NT2/D1 (cell line): ENCODE results near the gene SORBS1.

ENCODE experiments used
- DNase-seq: peaks from one replicate; pipeline ENCODE4 v3.0.0-alpha.2; 2011; ENCODE audit warnings: low read depth, low spot score
- H3K27me3 ChIP-seq: 2 replicates; pipeline ENCODE4 v1.6.0; 2011; ENCODE audit warnings: mild to moderate bottlenecking; ENCODE audit not compliant: insufficient read length, insufficient read depth
- H3K36me3 ChIP-seq: 2 replicates; pipeline ENCODE4 v1.6.1; 2011; ENCODE audit warnings: mild to moderate bottlenecking, low read length, mixed read lengths; ENCODE audit not compliant: insufficient read depth, insufficient read length
- H3K4me1 ChIP-seq: 2 replicates; pipeline ENCODE4 v1.5.1; 2011; ENCODE audit not compliant: insufficient read depth, insufficient read length
- H3K4me3 ChIP-seq: 2 replicates; pipeline ENCODE4 v1.5.1; 2011; ENCODE audit warnings: low read depth; ENCODE audit not compliant: insufficient read length
- H3K9ac ChIP-seq: 2 replicates; pipeline ENCODE4 v1.6.0; 2011; ENCODE audit warnings: low read depth; ENCODE audit not compliant: insufficient read length
- H3K9me3 ChIP-seq: 2 replicates; pipeline ENCODE4 v1.5.1; 2011; ENCODE audit warnings: mild to moderate bottlenecking, low read length; ENCODE audit not compliant: insufficient read depth
- SUZ12 ChIP-seq: IDR thresholded peaks from 2 replicates; pipeline ENCODE4 v1.6.1; 2011; ENCODE audit not compliant: insufficient read length, insufficient read depth; ENCODE audit errors: extremely low read depth
- YY1 ChIP-seq: IDR thresholded peaks from 2 replicates; pipeline ENCODE4 v1.6.1; 2011; ENCODE audit not compliant: insufficient read length, insufficient read depth
- ZNF274 ChIP-seq: IDR thresholded peaks from 2 replicates; pipeline ENCODE4 v1.6.1; 2011; ENCODE audit warnings: mild to moderate bottlenecking, low read depth, low read length

Gene SORBS1

DNA sequence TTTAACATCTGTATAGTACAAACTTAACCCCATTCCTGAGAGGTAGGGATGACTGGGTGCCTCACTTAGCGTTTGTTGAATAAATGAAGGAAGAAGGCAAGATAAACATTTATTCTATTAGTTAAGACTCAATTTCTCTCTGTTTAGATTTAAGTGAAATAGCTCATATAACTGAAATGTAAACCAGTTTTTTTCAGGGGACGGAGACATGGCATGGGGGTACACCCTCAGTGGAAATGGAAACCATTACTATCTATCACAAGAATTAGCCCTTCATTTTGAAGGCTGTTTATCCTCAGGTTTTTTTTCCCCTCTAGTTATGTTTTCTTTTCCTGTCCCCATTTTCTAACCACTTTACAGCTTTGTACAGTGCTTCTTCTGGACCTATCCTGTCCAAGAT is 234.8 kb downstream of the SORBS1 start:
- TF ChIP-seq SUZ12, result no peak
- no peak for TF ChIP-seq YY1
- no peak for TF ChIP-seq ZNF274
- DNase-seq, result no peak
- no peak overlapping the region for H3K9ac ChIP-seq
- no peaks in the 10 kb centered on the region for H3K9me3 ChIP-seq
- H3K36me3 ChIP-seq, result no peaks in the 10 kb centered on the region
- no peaks in the 10 kb centered on the region for H3K27me3 ChIP-seq
- no peaks in the 10 kb centered on the region for H3K4me1 ChIP-seq
- H3K4me3 ChIP-seq, result no peak overlapping the region

DNA sequence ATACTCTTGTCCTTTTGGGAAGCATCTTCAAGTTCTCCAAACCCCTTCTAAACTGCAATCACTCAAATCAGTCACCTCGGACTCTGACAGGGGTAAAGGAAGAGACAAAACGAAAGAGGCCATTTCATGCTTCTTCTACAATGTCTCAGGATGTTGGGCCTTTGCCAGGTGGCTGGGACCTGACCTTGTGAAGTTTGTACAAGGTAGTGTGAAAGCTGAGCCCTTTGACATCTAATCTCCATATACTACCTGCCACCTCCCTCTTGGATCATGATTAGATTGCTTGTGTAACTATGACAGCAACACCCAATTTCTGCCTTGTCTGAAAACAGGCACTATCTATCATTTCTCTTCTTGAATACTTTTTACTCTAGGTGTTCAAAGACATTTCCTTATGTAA is 235.3 kb downstream of the SORBS1 start:
- no peak for DNase-seq
- Histone ChIP-seq H3K9me3 (no peaks in the 10 kb centered on the region), H3K4me1 (no peaks in the 10 kb centered on the region), H3K4me3 (no peak overlapping the region), H3K9ac (no peak overlapping the region), H3K27me3 (no peaks in the 10 kb centered on the region), H3K36me3 (no peaks in the 10 kb centered on the region)
- no peak for TF ChIP-seq ZNF274
- TF ChIP-seq SUZ12, result no peak
- no peak for TF ChIP-seq YY1

DNA sequence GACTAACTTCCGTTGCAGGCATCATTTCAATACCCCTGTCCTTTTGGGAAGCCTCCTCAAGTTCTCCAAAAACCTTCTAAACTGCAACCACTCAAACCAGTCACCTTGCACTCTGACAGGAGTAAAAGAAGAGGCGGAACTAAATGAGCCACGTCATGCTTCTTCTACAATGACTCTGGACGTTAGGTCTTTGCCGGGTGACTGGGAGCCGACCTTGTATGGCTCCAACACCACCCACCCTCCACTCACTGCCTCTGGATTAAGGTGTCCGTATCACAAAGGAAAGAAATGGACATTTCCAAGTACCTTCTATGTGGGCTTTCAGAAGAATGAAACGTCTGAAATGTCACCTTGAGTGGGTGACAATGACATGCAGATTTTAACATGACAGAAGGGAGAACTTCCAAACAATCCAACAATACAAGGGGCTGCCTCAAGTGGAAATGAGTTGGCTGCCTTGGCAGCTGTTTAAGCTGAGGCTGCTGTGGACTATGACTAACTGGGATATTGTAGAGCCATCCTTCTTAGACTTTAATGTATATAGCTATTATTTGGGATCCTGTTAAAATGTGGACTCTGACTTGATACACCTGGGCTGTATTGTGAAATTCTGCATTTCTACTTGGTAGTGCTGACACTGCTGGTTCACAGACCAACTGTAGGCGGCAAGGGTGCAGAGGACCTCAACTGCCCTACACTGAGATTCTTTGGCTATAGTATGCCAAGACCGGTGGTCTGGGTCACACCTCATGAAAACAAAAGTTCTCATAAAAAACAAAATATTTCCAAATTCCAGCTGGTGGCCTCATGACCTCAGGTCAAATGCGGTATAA is 236.5 kb downstream of the SORBS1 start:
- Histone ChIP-seq H3K9me3 (no peaks in the 10 kb centered on the region), H3K4me1 (no peaks in the 10 kb centered on the region), H3K4me3 (no peak overlapping the region), H3K36me3 (no peaks in the 10 kb centered on the region), H3K27me3 (no peaks in the 10 kb centered on the region), H3K9ac (no peak overlapping the region)
- TF ChIP-seq ZNF274 (no peak), SUZ12 (no peak), YY1 (no peak)
- no peak for DNase-seq

DNA sequence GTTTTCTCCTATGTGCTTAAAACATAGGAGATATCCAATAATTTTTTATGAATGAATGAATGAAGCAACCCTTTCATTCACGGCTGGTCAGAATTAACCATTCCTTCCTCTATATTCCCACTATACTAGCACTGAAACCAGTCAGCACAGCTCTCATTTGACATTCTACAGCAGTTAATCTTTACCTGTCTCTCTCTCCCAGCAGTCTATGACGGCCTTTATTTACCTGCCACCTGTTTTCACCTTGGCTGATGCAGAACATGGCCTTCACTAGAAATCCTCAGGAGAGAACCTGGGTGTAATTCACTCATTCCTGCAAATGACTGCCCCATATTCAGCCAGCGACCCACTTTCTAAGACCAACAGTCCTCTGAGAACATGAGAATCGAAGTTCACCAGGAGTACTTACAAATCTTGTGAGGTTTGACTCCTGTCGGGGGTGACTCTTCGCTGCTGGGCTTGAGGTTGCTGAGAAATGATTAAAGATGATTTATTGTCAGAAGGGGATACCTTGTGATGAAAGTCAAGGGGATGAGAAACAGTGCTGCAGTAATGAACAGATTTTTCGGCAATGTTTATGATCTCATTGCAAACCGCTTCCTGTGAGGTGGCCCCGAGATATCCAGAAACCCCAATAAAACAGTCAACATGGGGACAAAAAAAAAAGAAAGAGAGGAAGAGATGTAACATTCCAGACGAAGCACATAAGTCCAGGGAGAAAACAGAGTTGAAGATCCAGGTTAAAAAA is 239.4 kb downstream of the SORBS1 start:
- Histone ChIP-seq H3K36me3 (no peaks in the 10 kb centered on the region), H3K4me1 (no peaks in the 10 kb centered on the region), H3K9me3 (no peaks in the 10 kb centered on the region), H3K27me3 (no peaks in the 10 kb centered on the region), H3K4me3 (no peak overlapping the region), H3K9ac (no peak overlapping the region)
- TF ChIP-seq ZNF274 (no peak), SUZ12 (no peak), YY1 (no peak)
- DNase-seq, result no peak

DNA sequence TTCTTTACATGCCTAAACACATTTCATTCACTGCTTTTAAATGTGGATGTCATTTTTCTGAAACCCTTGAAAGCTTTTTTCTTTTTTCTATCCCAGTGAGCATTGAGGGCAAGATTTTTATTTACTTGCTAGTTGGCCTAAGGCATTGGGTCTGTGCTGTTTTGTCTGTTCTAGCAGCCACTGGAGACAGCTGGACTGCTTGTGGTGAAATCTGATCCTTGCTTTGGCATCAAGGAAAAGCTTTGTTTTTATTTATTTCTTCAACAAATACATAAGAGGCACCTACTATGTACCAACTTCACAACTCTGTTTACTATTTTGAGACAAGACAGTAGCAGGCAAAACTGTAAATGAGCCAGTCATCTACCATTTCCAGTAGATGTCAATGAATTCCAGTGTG is 241.9 kb downstream of the SORBS1 start:
- Histone ChIP-seq H3K36me3 (no peaks in the 10 kb centered on the region), H3K4me3 (no peak overlapping the region), H3K27me3 (no peaks in the 10 kb centered on the region), H3K9ac (no peak overlapping the region), H3K9me3 (no peaks in the 10 kb centered on the region), H3K4me1 (peaks cover 6% of the 10 kb centered on the region)
- TF ChIP-seq SUZ12, result no peak
- TF ChIP-seq ZNF274, result no peak
- no peak for DNase-seq

DNA sequence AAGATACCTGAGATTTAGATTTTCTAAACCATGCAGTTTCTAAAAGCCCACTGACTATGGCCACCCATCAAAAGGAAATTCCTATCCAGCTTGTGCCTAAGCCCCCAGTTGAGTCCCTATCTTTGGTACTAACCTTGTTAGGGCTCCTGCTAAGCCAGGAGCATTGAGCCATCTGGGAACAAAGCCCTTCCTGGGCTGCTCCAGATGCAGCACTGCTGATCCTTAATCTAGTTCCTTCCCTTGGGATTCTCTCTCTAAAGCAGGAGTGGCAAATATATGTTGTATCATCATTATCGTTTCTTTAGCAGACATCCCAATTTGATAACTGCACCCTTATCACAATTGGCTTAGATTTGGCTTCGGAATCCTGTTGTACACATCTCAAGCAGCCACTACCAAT is 245.7 kb downstream of the SORBS1 start:
- no peak for DNase-seq
- TF ChIP-seq SUZ12 (no peak), YY1 (no peak), ZNF274 (no peak)
- no peak overlapping the region for H3K4me3 ChIP-seq
- no peaks in the 10 kb centered on the region for H3K27me3 ChIP-seq
- H3K9ac ChIP-seq, result no peak overlapping the region
- peaks cover 13% of the 10 kb centered on the region for H3K4me1 ChIP-seq
- no peaks in the 10 kb centered on the region for H3K9me3 ChIP-seq
- no peaks in the 10 kb centered on the region for H3K36me3 ChIP-seq

DNA sequence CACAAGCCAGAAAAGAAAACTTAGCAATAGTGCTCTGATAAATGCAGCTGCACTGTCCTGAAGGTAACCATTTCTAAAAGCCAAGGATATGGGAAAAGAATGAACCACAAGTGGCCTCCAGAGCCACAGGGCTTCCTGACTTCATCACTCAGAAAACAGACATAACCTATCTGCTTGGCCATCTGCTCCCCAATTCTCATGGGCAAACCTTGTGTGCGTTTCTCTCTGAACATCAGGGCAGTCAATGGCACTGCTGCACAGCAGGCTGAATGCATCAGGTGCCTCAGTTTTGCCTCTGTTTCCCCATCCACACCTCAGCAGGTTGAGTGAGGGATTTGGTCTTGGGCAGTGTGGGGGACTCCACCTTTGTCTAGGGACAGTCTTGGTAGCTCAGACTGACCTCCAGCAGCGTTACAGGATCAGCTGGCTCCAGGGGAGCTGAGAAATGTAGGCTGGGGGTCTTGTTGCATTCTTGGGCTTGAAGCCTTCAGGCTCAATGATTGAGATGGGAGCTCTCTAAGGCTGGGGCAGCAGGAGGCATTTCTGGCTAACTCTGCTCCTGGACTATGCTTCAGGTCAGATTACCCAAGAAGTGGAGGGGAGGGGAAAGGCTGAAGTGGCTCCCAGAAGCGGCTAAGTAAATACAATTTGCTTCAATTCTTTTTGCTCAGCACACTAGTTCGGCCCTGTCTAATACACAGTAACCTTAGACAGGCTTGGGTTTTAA is 246.8 kb downstream of the SORBS1 start:
- no peak for TF ChIP-seq ZNF274
- no peak for TF ChIP-seq SUZ12
- TF ChIP-seq YY1, result no peak
- Histone ChIP-seq H3K27me3 (no peaks in the 10 kb centered on the region), H3K36me3 (no peaks in the 10 kb centered on the region), H3K9me3 (no peaks in the 10 kb centered on the region), H3K4me3 (no peak overlapping the region), H3K4me1 (peaks cover 15% of the 10 kb centered on the region), H3K9ac (peak overlapping the region; percentile 39)
- no peak for DNase-seq
